ENCODE measurements around the gene RNF144A.

The RNF144A gene

GRCh38 chr2:6967301-6967700 is 50.1 kb downstream of the RNF144A start:
- TF ChIP-seq, protein P1, sequence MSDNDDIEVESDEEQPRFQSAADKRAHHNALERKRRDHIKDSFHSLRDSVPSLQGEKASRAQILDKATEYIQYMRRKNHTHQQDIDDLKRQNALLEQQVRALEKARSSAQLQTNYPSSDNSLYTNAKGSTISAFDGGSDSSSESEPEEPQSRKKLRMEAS (IDR thresholded peaks at IDR 0.05) = no peak
- TF ChIP-seq TAF1 (IDR thresholded peaks at IDR 0.05; ENCODE audit: low read depth) = no peak
- no peak for TF ChIP-seq EP300 (IDR thresholded peaks at IDR 0.05; ENCODE audit: borderline replicate concordance)
- TF ChIP-seq REST (IDR thresholded peaks at IDR 0.05; ENCODE audit: low read depth) = no peak
- no peak for TF ChIP-seq FOXM1 (IDR thresholded peaks at IDR 0.05; ENCODE audit: borderline replicate concordance, low read depth)
- no peak for TF ChIP-seq YY1 (IDR thresholded peaks at IDR 0.05; ENCODE audit: low read depth)
- no peak for TF ChIP-seq RAD21 (IDR thresholded peaks at IDR 0.05; ENCODE audit: low read depth)
- TF ChIP-seq ZBTB7A (IDR thresholded peaks at IDR 0.05; ENCODE audit: low read depth) = no peak
- TF ChIP-seq TCF12 (IDR thresholded peaks at IDR 0.05; ENCODE audit: low read depth) = no peak
- no peak for TF ChIP-seq TEAD4 (IDR thresholded peaks at IDR 0.05)
- TF ChIP-seq EGR1 (IDR thresholded peaks at IDR 0.05) = no peak
- TF ChIP-seq CEBPB (IDR thresholded peaks at IDR 0.05) = no peak
- TF ChIP-seq NFIC (IDR thresholded peaks at IDR 0.05) = no peak
- TF ChIP-seq USF1 (IDR thresholded peaks at IDR 0.05) = no peak
- TF ChIP-seq CREB1 (IDR thresholded peaks at IDR 0.05; ENCODE audit: low read depth) = no peak

- TF ChIP-seq, protein P1 (IDR thresholded peaks at IDR 0.05) = no peak
- no peak for TF ChIP-seq CREB1 (IDR thresholded peaks at IDR 0.05; ENCODE audit: low read depth)
These were observed 51.3 kb downstream of the RNF144A start for GRCh38 chr2:6968319-6969100.

DNA sequence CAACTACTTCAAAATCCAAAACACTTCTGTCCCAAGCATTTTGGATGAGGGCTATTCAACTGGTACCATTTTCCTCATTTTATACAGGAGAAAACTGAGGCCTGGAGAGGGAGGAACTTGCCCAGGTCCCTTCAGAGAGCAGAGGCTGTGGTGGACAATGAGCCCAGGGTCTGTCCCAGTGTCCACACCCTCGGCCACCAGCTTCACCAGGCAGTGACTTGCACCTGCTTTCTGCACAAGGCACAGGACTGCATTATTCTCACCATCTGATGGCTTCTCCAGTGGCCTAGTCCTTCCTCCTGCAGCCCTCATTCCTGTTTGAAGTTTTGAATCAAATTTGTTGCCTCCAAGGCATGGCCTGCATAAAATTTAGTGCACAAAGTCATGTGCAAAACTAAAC is 53.3 kb downstream of the RNF144A start:
- TF ChIP-seq REST (IDR thresholded peaks at IDR 0.05; ENCODE audit: low read depth) (no peak), FOXM1 (IDR thresholded peaks at IDR 0.05; ENCODE audit: borderline replicate concordance, low read depth) (no peak), RAD21 (IDR thresholded peaks at IDR 0.05; ENCODE audit: low read depth) (no peak), CREB1 (IDR thresholded peaks at IDR 0.05; ENCODE audit: low read depth) (no peak), NFIC (IDR thresholded peaks at IDR 0.05) (no peak)

GRCh38 chr2:6970976-6971480 is 53.8 kb downstream of the RNF144A start:
- TF ChIP-seq TAF1 (IDR thresholded peaks at IDR 0.05; ENCODE audit: low read depth) = no peak
- TF ChIP-seq ZBTB7A (IDR thresholded peaks at IDR 0.05; ENCODE audit: low read depth) = no peak
- TF ChIP-seq CREB1 (IDR thresholded peaks at IDR 0.05; ENCODE audit: low read depth) = no peak
- no peak for TF ChIP-seq EGR1 (IDR thresholded peaks at IDR 0.05)
- TF ChIP-seq CEBPB (IDR thresholded peaks at IDR 0.05) = no peak
- TF ChIP-seq, protein P1 (IDR thresholded peaks at IDR 0.05) = no peak
- TF ChIP-seq YY1 (IDR thresholded peaks at IDR 0.05; ENCODE audit: low read depth) = no peak
- TF ChIP-seq TCF12 (IDR thresholded peaks at IDR 0.05; ENCODE audit: low read depth) = no peak
- no peak for TF ChIP-seq EP300 (IDR thresholded peaks at IDR 0.05; ENCODE audit: borderline replicate concordance)
- no peak for TF ChIP-seq USF1 (IDR thresholded peaks at IDR 0.05)
- TF ChIP-seq REST (IDR thresholded peaks at IDR 0.05; ENCODE audit: low read depth) = no peak
- no peak for TF ChIP-seq FOXM1 (IDR thresholded peaks at IDR 0.05; ENCODE audit: borderline replicate concordance, low read depth)
- no peak for TF ChIP-seq NFIC (IDR thresholded peaks at IDR 0.05)
- no peak for TF ChIP-seq TEAD4 (IDR thresholded peaks at IDR 0.05)
- no peak for TF ChIP-seq RAD21 (IDR thresholded peaks at IDR 0.05; ENCODE audit: low read depth)

All from Ishikawa (cell line).